ENCODE results near the gene GATA1.

Gene GATA1

GRCh38 chrX:48786341-48786800 is at the start of gene GATA1:
Gene GATA1 (plus strand): TSS chrX:48786590. CDS start chrX:48791110, 4,520 bp downstream.
- Histone ChIP-seq H3K4me1 (ENCODE audit: low read depth, poor library complexity, severe bottlenecking) (no peaks in the 10 kb centered on the region), H3K27me3 (ENCODE audit: insufficient read depth, low read depth) (no peaks in the 10 kb centered on the region), H3K9ac (no peak within 1 kb of the TSS), H3K36me3 (ENCODE audit: insufficient read depth) (no peaks in the 10 kb centered on the region), H3K4me2 (no peak within 1 kb of the TSS), H3K4me3 (IDR thresholded peaks at IDR 0.05; ENCODE audit: insufficient read depth, low read depth, low read length) (no peak within 1 kb of the TSS), H3K27ac (no peak within 1 kb of the TSS), H3K79me2 (ENCODE audit: insufficient read depth, low read depth) (no peaks in the 10 kb centered on the region), H4K20me1 (ENCODE audit: insufficient read depth) (no peaks in the 10 kb centered on the region), H2AFZ (ENCODE audit: low read depth) (no peak within 1 kb of the TSS)
- TF ChIP-seq CTCF (conservative IDR thresholded peaks at IDR 0.05; ENCODE audit: low read depth, low read length): no peak

GRCh38 chrX:48736878-48737212 is 49.5 kb upstream of the GATA1 start:
- Histone ChIP-seq H3K27me3 (ENCODE audit: insufficient read depth, low read depth) (no peaks in the 10 kb centered on the region), H3K9ac (no peak overlapping the region), H3K79me2 (ENCODE audit: insufficient read depth, low read depth) (no peaks in the 10 kb centered on the region), H3K36me3 (ENCODE audit: insufficient read depth) (no peaks in the 10 kb centered on the region), H2AFZ (ENCODE audit: low read depth) (peak overlapping the region; percentile 85), H4K20me1 (ENCODE audit: insufficient read depth) (no peaks in the 10 kb centered on the region), H3K4me1 (ENCODE audit: low read depth, poor library complexity, severe bottlenecking) (no peaks in the 10 kb centered on the region), H3K4me2 (peak overlapping the region; percentile 53; the same call in 1 of the 2 replicates), H3K4me3 (IDR thresholded peaks at IDR 0.05; ENCODE audit: insufficient read depth, low read depth, low read length) (no peak overlapping the region), H3K27ac (no peak overlapping the region)
- TF ChIP-seq CTCF (conservative IDR thresholded peaks at IDR 0.05; ENCODE audit: low read depth, low read length): no peak

- H4K20me1 ChIP-seq (ENCODE audit: insufficient read depth): no peaks in the 10 kb centered on the region
- H3K4me2 ChIP-seq: peak overlapping the region; percentile 51; the same call in 1 of the 2 replicates
- H3K27ac ChIP-seq: peak overlapping the region; percentile 54; the same call in 1 of the 2 replicates
- H3K27me3 ChIP-seq (ENCODE audit: insufficient read depth, low read depth): no peaks in the 10 kb centered on the region
- H3K4me3 ChIP-seq (IDR thresholded peaks at IDR 0.05; ENCODE audit: insufficient read depth, low read depth, low read length): no peak overlapping the region
- no peaks in the 10 kb centered on the region for H3K4me1 ChIP-seq (ENCODE audit: low read depth, poor library complexity, severe bottlenecking)
- TF ChIP-seq CTCF (conservative IDR thresholded peaks at IDR 0.05; ENCODE audit: low read depth, low read length): no peak
- H3K79me2 ChIP-seq (ENCODE audit: insufficient read depth, low read depth): no peaks in the 10 kb centered on the region
- H3K9ac ChIP-seq: peak overlapping the region; percentile 68
- no peaks in the 10 kb centered on the region for H3K36me3 ChIP-seq (ENCODE audit: insufficient read depth)
- H2AFZ ChIP-seq (ENCODE audit: low read depth): peak overlapping the region; percentile 82
These were observed 49.0 kb upstream of the GATA1 start for GRCh38 chrX:48737213-48737938.

- no peaks in the 10 kb centered on the region for H3K4me1 ChIP-seq (ENCODE audit: low read depth, poor library complexity, severe bottlenecking)
- no peak overlapping the region for H3K4me3 ChIP-seq (IDR thresholded peaks at IDR 0.05; ENCODE audit: insufficient read depth, low read depth, low read length)
- H3K4me2 ChIP-seq: peak overlapping the region; percentile 51; the same call in 1 of the 2 replicates
- no peaks in the 10 kb centered on the region for H3K36me3 ChIP-seq (ENCODE audit: insufficient read depth)
- no peak overlapping the region for H3K9ac ChIP-seq
- TF ChIP-seq CTCF (conservative IDR thresholded peaks at IDR 0.05; ENCODE audit: low read depth, low read length): no peak
- H3K79me2 ChIP-seq (ENCODE audit: insufficient read depth, low read depth): no peaks in the 10 kb centered on the region
- no peak overlapping the region for H3K27ac ChIP-seq
- no peaks in the 10 kb centered on the region for H4K20me1 ChIP-seq (ENCODE audit: insufficient read depth)
- H3K27me3 ChIP-seq (ENCODE audit: insufficient read depth, low read depth): no peaks in the 10 kb centered on the region
- peak overlapping the region; percentile 82 for H2AFZ ChIP-seq (ENCODE audit: low read depth)
These were observed 48.5 kb upstream of the GATA1 start for GRCh38 chrX:48737940-48738339.

All from KMS-11 (cell line).